K562 (cell line): ENCODE data around the gene DAB2. TPM values are rescaled to one million over a fixed set of nuclear protein-coding genes. Genes with fewer than 3 reads are reported as not detected.

Source experiments
- ATAC-seq: fragments of 200-7000 bp; cut with Tn5 transposase; 3 replicates; pipeline ENCODE4 v1.9.1; 2020; ENCODE audit warnings: moderate library complexity
- BruUV-seq: library from RNA; stranded (reverse); fragments of 400-500 nt; replicated peaks from 2 replicates; lab custom pipeline; 2021; lab: Mats Ljungman, UMichigan
- CTCF ChIA-PET: fragments of 300-600 bp; formaldehyde crosslinking; extraction: SDS; loops from one replicate; lab custom pipeline; 2021; ENCODE audit warnings: low intra/inter-chr PET ratio; lab: Yijun Ruan, JAX
- POLR2A ChIA-PET: fragments of 300-600, 350-650 bp; sonication (Branson Sonifier 250); formaldehyde crosslinking; extraction: SDS; loops from one replicate; lab custom pipeline; 2021; ENCODE audit warnings: antibody characterized with exemption, inconsistent platforms; lab: Yijun Ruan, JAX
- DNase-seq, 4 experiments: peaks; one replicate each; pipeline versions ENCODE4 v3.0.0 to v3.0.0-alpha.2; 2011 to 2018; ENCODE audit warnings: low spot score in 3 of 4, mixed read lengths in 3 of 4; ENCODE audit errors: extremely low read depth in 1 of 4
- FAIRE-seq: peaks from 2 replicates; lab custom pipeline; 2011; peaks lifted over from hg19 to GRCh38; lab: Jason Lieb, UNC
- H2AFZ ChIP-seq: 2 replicates; pipeline ENCODE4 v1.6.0; 2011; ENCODE audit warnings: low read depth, low read length, control low read depth, inconsistent platforms
- H3K27ac ChIP-seq: fragments of 200-600 bp; 3 replicates; pipeline ENCODE4 v1.8.0; 2011; ENCODE audit warnings: low read depth, mild to moderate bottlenecking, control low read depth, inconsistent platforms, low read length, moderate library complexity, mixed read lengths; ENCODE audit errors: extremely low read depth
- H3K27me3 ChIP-seq, 2 experiments: fragments of 300-600 bp in 1 of 2; 2 replicates in 1 of 2; 3 replicates in 1 of 2; pipeline versions ENCODE4 v1.6.0 to v1.8.0; 2011; ENCODE audit warnings: inconsistent platforms in 2 of 2, low read length in 2 of 2, mild to moderate bottlenecking in 1 of 2, mixed read lengths in 1 of 2, moderate library complexity in 1 of 2; ENCODE audit not compliant: control insufficient read depth in 2 of 2, insufficient read depth in 2 of 2
- H3K36me3 ChIP-seq: fragments of 300-600 bp; 3 replicates; pipeline ENCODE4 v1.8.0; 2011; ENCODE audit warnings: mild to moderate bottlenecking, low read length, inconsistent platforms; ENCODE audit not compliant: control insufficient read depth, insufficient read depth
- H3K4me1 ChIP-seq, 2 experiments: fragments of 200-600 bp in 1 of 2; replicated peaks in 1 of 2; 2 replicates in 1 of 2; 3 replicates in 1 of 2; pipeline versions ENCODE4 v1.5.1 to v1.8.0; 2011; ENCODE audit warnings: inconsistent platforms in 2 of 2, low read length in 2 of 2, mild to moderate bottlenecking in 1 of 2, mixed read lengths in 1 of 2, moderate library complexity in 1 of 2; ENCODE audit not compliant: control insufficient read depth in 2 of 2, insufficient read depth in 2 of 2
- H3K4me2 ChIP-seq: 2 replicates; pipeline ENCODE4 v1.6.1; 2011; ENCODE audit warnings: low read length, control low read depth, inconsistent platforms, mixed read lengths; ENCODE audit not compliant: insufficient read depth
- H3K4me3 ChIP-seq: fragments of 200-600 bp; sonication (generic), shearing (Covaris generic); 2 replicates; pipeline ENCODE4 v1.5.1; 2016; ENCODE audit warnings: control low read depth, inconsistent platforms
- H3K79me2 ChIP-seq: fragments of 200-600 bp; 3 replicates; pipeline ENCODE4 v1.8.0; 2011; ENCODE audit warnings: low read length, inconsistent platforms; ENCODE audit not compliant: control insufficient read depth, insufficient read depth
- H3K9ac ChIP-seq, 2 experiments: 2 replicates each; pipeline versions ENCODE4 v1.6.0 to v1.6.1; 2011; ENCODE audit warnings: low read depth in 2 of 2, low read length in 2 of 2, control low read depth in 1 of 2, inconsistent platforms in 1 of 2, mild to moderate bottlenecking in 1 of 2, mixed read lengths in 1 of 2; ENCODE audit not compliant: insufficient read depth in 1 of 2
- H3K9me1 ChIP-seq: one replicate; pipeline ENCODE4 v1.6.0; 2011; ENCODE audit warnings: inconsistent platforms, mild to moderate bottlenecking, low read length, moderate library complexity; ENCODE audit not compliant: control insufficient read depth, insufficient read depth
- H3K9me3 ChIP-seq: replicated peaks from 2 replicates; pipeline ENCODE4 v1.5.1; 2011; ENCODE audit warnings: low read depth, low read length, inconsistent platforms; ENCODE audit not compliant: control insufficient read depth, insufficient read depth
- H4K20me1 ChIP-seq: replicated peaks from 2 replicates; pipeline ENCODE4 v1.6.1; 2011; ENCODE audit warnings: low read length, inconsistent platforms, mixed read lengths; ENCODE audit not compliant: control insufficient read depth, insufficient read depth
- ARHGAP35 ChIP-seq: fragments of 450-650 bp; IDR thresholded peaks from 2 replicates; pipeline ENCODE4 v1.6.1; 2018; ENCODE audit not compliant: partially characterized antibody
- ATF4 ChIP-seq: fragments of 450-650 bp; formaldehyde crosslinking; IDR thresholded peaks from 2 replicates; pipeline ENCODE4 v1.4.0; 2022; ENCODE audit warnings: mild to moderate bottlenecking, moderate library complexity
- CAMTA2 ChIP-seq: fragments of 250-450 bp; sonication (Bioruptor Pico); conservative IDR thresholded peaks from 2 replicates; pipeline ENCODE4 v1.5.1; 2022
- DDX20 ChIP-seq: fragments of 450-650 bp; IDR thresholded peaks from 2 replicates; pipeline ENCODE4 v1.6.1; 2016; ENCODE audit warnings: missing genetic modification characterization, low read depth, mild to moderate bottlenecking, missing compliant biosample characterization, moderate library complexity
- ELF1 ChIP-seq: fragments of 200-800 bp; sonication (Bioruptor generic); IDR thresholded peaks from 2 replicates; pipeline ENCODE4 v1.6.1; 2016; ENCODE audit warnings: missing genetic modification characterization, missing compliant biosample characterization
- FOXP4 ChIP-seq: sonication (generic); formaldehyde crosslinking; IDR thresholded peaks from 2 replicates; pipeline ENCODE4 v1.8.0; 2022; ENCODE audit warnings: mild to moderate bottlenecking, missing genetic modification reagents, borderline replicate concordance
- HMG20B ChIP-seq: fragments of 250-450 bp; sonication (Bioruptor Pico); IDR thresholded peaks from 2 replicates; pipeline ENCODE4 v1.5.0; 2021; ENCODE audit warnings: mild to moderate bottlenecking
- ILK ChIP-seq: fragments of 450-650 bp; IDR thresholded peaks from 2 replicates; pipeline ENCODE4 v1.6.1; 2016; ENCODE audit warnings: missing genetic modification characterization, low read depth, mild to moderate bottlenecking, missing compliant biosample characterization, moderate library complexity, borderline replicate concordance
- KAT8 ChIP-seq: fragments of 450-650 bp; IDR thresholded peaks from 2 replicates; pipeline ENCODE4 v1.6.1; 2016; ENCODE audit warnings: low read depth, mild to moderate bottlenecking
- MTA2 ChIP-seq: fragments of 450-650 bp; IDR thresholded peaks from 2 replicates; pipeline ENCODE4 v1.6.1; 2016; ENCODE audit warnings: low read depth
- POLR2G ChIP-seq: fragments of 200-400 bp; formaldehyde crosslinking; IDR thresholded peaks from 2 replicates; pipeline ENCODE4 v1.6.1; 2017; ENCODE audit warnings: low read depth, mild to moderate bottlenecking, antibody characterized with exemption, low read length, moderate library complexity
- RNF219 ChIP-seq: fragments of 250-450 bp; sonication (Bioruptor Pico); IDR thresholded peaks from 2 replicates; pipeline ENCODE4 v1.5.0; 2022; ENCODE audit warnings: mild to moderate bottlenecking
- SP1 ChIP-seq: sonication (generic); formaldehyde crosslinking; IDR thresholded peaks from 2 replicates; pipeline ENCODE4 v1.8.1; 2022; ENCODE audit warnings: mild to moderate bottlenecking, missing genetic modification reagents
- USF1 ChIP-seq: sonication (generic); formaldehyde crosslinking; IDR thresholded peaks from 2 replicates; pipeline ENCODE4 v1.9.0; 2022; ENCODE audit warnings: mild to moderate bottlenecking, missing genetic modification reagents
- XRCC5 ChIP-seq: fragments of 200-400 bp; formaldehyde crosslinking; IDR thresholded peaks from 2 replicates; pipeline ENCODE4 v1.6.1; 2017; ENCODE audit warnings: low read depth, mild to moderate bottlenecking, low read length
- ZNF584 ChIP-seq: fragments of 200-800 bp; sonication (Bioruptor generic); IDR thresholded peaks from 2 replicates; pipeline ENCODE4 v1.6.1; 2016; ENCODE audit warnings: low read depth, mild to moderate bottlenecking, missing genetic modification characterization, missing compliant biosample characterization
- ZNF695 ChIP-seq: fragments of 450-650 bp; formaldehyde crosslinking; IDR thresholded peaks from 2 replicates; pipeline ENCODE4 v1.4.0; 2020; ENCODE audit warnings: mild to moderate bottlenecking, moderate library complexity
- WGBS: fragments of 100-300 bp; shearing (Covaris generic); methylation state at CpG from one replicate; pipeline ENCODE4 v1.1.6; 2016; ENCODE audit warnings: low coverage, mixed read lengths; ENCODE audit not compliant: insufficient coverage; ENCODE audit errors: missing lambda C conversion rate; 5-methylcytosine and 5-hydroxymethylcytosine counted together
- in situ Hi-C: fragments of 300-500 bp; cut with MboI; formaldehyde crosslinking; loops from 4 replicates; pipeline ENCODE4 v1.15.0; 2018; ENCODE audit warnings: inconsistent platforms, mixed read lengths
- intact Hi-C: fragments of 100-400 bp; cut with micrococcal nuclease; formaldehyde crosslinking; loops from 2 replicates; pipeline ENCODE4 v1.14.2; 2022
- polyA plus RNA-seq, 8 experiments: library from polyadenylated mRNA; depleted of rRNA in 4 of 8; stranded (reverse) in 5 of 8; unstranded in 3 of 8; fragments of >200 nt; fragmentation: Nextera tagmentation in 2 of 8; fragmentation: Illumina TruSeq in 1 of 8; extraction: Ambion mirVana in 2 of 8; extraction: Trizol in 1 of 8; gene quantifications; 2 replicates each; pipeline versions ENCODE4 v1.2.1 to v1.2.3, GENCODE V29; 2011 to 2014; ENCODE audit warnings: inconsistent platforms in 1 of 8, missing spikeins in 1 of 8
- total RNA-seq, 7 experiments: library from RNA; depleted of rRNA in 6 of 7; stranded (reverse); fragments of >200 nt in 6 of 7; fragmentation: Illumina TruSeq in 2 of 7; extraction: Trizol in 2 of 7; gene quantifications; 2 replicates each; pipeline versions ENCODE4 v1.2.1 to v1.2.3, GENCODE V29; 2011 to 2021; ENCODE audit warnings: low replicate concordance in 1 of 7

DAB2 gene
- total and polyA plus RNA-seq, 9 of the 15 experiments (the other 6 are each of a cell fraction or from before 2014, with no cell fraction given) = 6.6 to 29.9 (median 24.1) TPM

- no peak for TF ChIP-seq RNF219 (CRISPR knock-in tag)
- no peak for TF ChIP-seq KAT8
- no peak for TF ChIP-seq FOXP4 (CRISPR knock-in tag)
- TF ChIP-seq ARHGAP35 = no peak
- TF ChIP-seq ZNF584 (CRISPR knock-in tag) = no peak
- TF ChIP-seq ELF1 (tag) = no peak
- TF ChIP-seq, all 486 proteins: peak for 0
Observed at GRCh38 chr5:39430461-39430860, 5.7 kb upstream of the DAB2 start (continued).

- Histone ChIP-seq H3K4me1 (peaks cover 10 to 11% of the 10 kb centered on the region in 2 experiments; a peak in 3 of 5 replicates), H3K4me3 (no peak overlapping the region), H3K9me3 (no peaks in the 10 kb centered on the region), H4K20me1 (no peaks in the 10 kb centered on the region), H3K79me2 (peaks cover 6% of the 10 kb centered on the region; the same call in 2 of the 3 replicates), H3K9me1 (no peaks in the 10 kb centered on the region), H3K4me2 (no peak overlapping the region), H3K36me3 (no peaks in the 10 kb centered on the region), H3K9ac (no peak overlapping the region), H2AFZ (no peak overlapping the region), H3K27ac (no peak overlapping the region), H3K27me3 (peaks cover under 1 to 4% of the 10 kb centered on the region in 2 experiments; a peak in 1 of 5 replicates)
- FAIRE-seq (no peak), DNase-seq (peak in 1 of 4 experiments; percentile 17), ATAC-seq (no peak)
- CTCF ChIA-PET = no interaction called here
- BruUV-seq = no TSS peak
- in situ Hi-C loops = no loop called here
- intact Hi-C loops = loop anchor here (10.0 kb wide), 1 partner anchor 1406 kb away; the partner anchor contains the start of gene RPL37
- POLR2A ChIA-PET = interaction anchor here (1.2 kb wide), 1 partner anchor 35 kb away, joined by 3 read pairs; no protein-coding TSS in a partner anchor
- 46% methylated on average over 4 of the region's 4 CpGs for WGBS
- no peak for TF ChIP-seq HMG20B (CRISPR knock-in tag)
- no peak for TF ChIP-seq POLR2G
- no peak for TF ChIP-seq CAMTA2 (CRISPR knock-in tag)
- TF ChIP-seq SP1 = no peak
- TF ChIP-seq ZNF695 (CRISPR knock-in tag) = no peak
- no peak for TF ChIP-seq DDX20 (tag)
- no peak for TF ChIP-seq XRCC5
- TF ChIP-seq MTA2 = no peak
- no peak for TF ChIP-seq USF1
- no peak for TF ChIP-seq ATF4 (CRISPR knock-in tag)
- TF ChIP-seq ILK (tag) = no peak
Observed at GRCh38 chr5:39428640-39429039, 3.9 kb upstream of the DAB2 start.
